HG03045 (cell line): ENCODE data around the gene E2F4.

ENCODE experiments used
- ATAC-seq: cut with Tn5 transposase; IDR thresholded peaks from one replicate; pipeline ENCODE4 v1.9.1; 2021; ENCODE audit warnings: mild to moderate bottlenecking, moderate library complexity; ENCODE audit not compliant: unreplicated experiment

Gene E2F4

GRCh38 chr16:67191995-67192681, at the start of gene E2F4:
TSS of gene E2F4 (plus strand) at chr16:67192155. CDS start at chr16:67192228, 73 bp downstream.
- peak; percentile 83 for ATAC-seq

- no peak for ATAC-seq
Observed at GRCh38 chr16:67142342-67142741, 49.6 kb upstream of the E2F4 start.

DNA sequence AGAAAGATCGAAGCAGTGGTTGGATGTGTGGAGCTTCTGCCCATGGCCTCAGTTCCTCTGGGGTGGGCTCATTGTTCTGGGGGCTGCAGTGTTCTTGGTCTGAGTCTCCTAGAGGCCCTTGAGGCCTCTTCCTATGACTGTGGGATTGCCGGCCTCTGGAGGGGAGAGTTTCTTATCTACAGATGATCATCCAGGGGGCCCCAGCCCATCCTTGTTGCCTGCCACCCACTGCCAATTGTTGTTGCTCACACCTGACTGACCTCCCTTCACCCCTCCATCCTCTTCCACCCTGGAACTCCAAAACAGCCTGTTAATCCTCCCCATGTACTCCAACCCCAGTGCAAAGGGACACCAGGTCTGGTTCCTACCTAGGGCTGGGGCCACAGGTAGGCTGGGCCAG, 47.0 kb upstream of the E2F4 start:
- ATAC-seq, result no peak

GRCh38 chr16:67145746-67146145, 46.2 kb upstream of the E2F4 start:
- no peak for ATAC-seq

- ATAC-seq, result no peak
Observed at GRCh38 chr16:67146523-67147357, 45.2 kb upstream of the E2F4 start.

DNA sequence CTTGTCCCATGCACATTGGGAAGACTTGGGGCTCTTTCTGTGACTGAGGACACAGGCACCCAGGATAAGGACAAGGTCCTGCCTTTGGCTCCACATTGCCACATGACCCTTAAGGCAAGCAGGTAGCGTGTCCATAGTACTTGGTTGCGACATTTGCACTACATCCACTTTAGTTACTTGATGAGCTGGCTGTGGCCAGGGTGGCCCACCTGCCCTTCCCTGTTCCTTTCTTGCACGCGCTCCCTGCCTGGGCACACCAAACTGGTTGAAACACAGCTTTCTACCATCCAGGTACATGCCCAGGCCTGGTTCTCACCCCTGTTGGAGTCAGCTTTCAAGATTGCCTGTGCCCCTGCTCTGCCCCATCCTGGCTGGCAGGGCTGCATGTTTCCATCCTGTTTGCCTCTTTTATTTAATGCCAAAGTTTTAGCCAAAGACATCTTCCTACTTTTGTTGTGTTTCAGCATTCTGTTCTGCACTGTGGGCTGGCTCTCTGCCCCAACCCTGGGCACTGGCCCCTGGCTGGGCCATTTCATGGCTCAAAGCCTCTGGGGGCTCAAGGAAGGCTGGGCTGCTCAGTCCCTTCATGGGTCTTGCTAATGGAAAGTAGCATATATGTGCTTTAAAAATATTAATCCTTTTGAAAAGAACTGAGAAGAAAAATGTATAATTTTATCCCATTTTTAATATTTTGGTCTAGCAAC, 44.4 kb upstream of the E2F4 start:
- ATAC-seq, result no peak

- ATAC-seq, result no peak
Observed at GRCh38 chr16:67148221-67148620, 43.7 kb upstream of the E2F4 start.

DNA sequence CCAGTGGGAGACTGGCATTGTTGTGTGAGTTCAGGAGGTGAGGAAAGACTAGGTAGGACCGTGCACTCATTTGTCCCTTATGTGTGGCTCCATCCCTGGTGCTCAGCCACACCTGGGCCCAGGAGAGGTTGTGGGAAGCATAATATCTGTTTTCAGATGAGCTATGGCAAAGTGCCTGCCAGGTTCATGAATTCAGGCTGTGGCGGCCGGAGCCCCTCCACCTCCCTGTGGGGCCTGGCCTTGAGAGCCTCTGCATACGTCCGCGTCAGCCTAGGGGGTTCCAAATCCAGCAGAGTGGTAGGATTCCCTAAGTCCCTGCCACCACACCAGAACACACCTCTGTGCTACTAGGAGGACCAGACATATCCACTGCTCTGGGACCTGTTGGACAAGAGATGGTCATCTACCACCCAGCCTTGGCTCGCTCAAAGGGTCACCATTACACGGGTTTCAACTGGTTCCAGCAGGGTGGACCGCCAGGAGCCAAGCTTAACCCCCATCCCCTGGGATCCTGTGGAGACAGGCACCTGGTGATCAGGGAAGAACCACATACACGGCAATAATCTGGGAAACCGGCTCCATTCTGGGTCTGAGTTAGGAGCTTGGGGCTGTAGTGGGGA, 43.2 kb upstream of the E2F4 start:
- ATAC-seq, result no peak

GRCh38 chr16:67149276-67150046, 42.5 kb upstream of the E2F4 start:
- ATAC-seq, result no peak

- ATAC-seq, result peak; percentile 38
Observed at GRCh38 chr16:67150047-67150832, 41.7 kb upstream of the E2F4 start.

- ATAC-seq, result peak; percentile 55
Observed at GRCh38 chr16:67150833-67151396, 41.0 kb upstream of the E2F4 start, which contains the start of gene B3GNT9. TSS of gene B3GNT9 (minus strand) at chr16:67150998. CDS start at chr16:67150485, 513 bp downstream.

DNA sequence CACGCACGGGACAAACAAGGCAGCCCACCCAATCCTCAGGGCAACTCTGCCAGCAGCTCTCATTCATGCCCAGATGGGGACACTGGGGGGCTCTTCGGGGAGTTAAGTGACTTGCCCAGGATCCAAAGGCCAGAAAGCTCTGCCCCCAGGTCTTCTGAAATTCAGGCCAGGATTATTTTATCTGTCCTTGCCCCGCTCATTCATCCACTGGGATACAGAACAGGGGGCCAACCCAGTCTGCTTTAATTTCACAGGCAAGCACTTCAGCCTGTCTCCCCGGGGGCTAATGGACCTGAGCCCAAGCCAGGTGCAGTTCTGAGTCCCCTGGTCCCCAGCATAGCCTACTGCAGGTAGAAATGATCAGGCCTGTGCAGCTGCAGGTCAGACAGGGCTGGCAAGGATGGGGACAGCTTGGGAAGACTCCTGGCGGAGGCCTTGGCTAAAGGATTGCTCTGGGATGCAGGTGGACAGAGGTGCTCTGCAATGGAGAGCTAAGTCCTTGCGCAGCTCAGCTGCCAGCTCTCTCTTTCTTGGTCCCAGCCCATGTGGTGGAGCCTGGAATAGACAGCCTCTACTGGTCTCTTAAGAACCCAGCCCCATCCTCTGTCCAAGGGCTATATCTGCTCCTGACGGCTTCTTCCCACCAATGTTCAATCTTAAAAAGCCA, 40.4 kb upstream of the E2F4 start:
- ATAC-seq, result no peak

- ATAC-seq, result no peak
Observed at GRCh38 chr16:67154578-67155294, 37.2 kb upstream of the E2F4 start.

- no peak for ATAC-seq
Observed at GRCh38 chr16:67155295-67156142, 36.4 kb upstream of the E2F4 start.

- ATAC-seq, result no peak
Observed at GRCh38 chr16:67156143-67156844, 35.7 kb upstream of the E2F4 start.

DNA sequence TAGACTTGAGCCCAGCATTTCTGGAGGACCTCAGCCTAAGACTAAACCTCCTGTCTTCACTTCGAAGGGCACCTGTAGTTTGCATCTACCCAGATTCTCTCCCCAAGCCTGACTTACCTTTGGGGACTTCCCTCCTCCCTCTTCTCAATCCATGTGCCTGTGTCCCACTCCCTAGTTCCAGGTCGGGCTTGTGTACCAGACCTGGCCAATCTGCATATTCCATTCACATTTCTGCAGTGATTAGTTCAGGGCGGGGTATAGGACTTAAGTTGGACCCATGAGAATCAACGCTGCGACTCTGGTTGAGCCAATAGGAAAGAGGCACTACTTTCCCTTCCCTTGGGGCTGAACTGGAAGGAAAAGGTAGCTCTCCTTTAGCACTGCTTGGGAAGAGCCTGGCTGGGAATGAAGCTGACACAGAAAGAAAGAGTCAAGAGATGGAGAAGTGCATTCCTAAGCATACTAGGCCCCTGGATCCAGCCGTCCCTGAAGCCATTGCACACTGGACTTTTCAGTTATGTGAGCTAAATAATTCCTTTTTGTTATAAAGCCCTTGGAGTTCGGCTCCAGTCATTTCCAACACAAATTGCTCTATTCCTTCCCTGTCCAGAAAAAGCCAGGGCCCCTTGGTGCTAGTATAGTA, 34.7 kb upstream of the E2F4 start:
- no peak for ATAC-seq
